GM12874 (cell line): ENCODE data around the gene FCHSD2.

Experiments used
- CTCF ChIP-seq: IDR thresholded peaks from 2 replicates; pipeline ENCODE4 v1.5.1; 2011; ENCODE audit warnings: low read depth, mild to moderate bottlenecking, control low read depth, low read length, moderate library complexity; ENCODE audit not compliant: insufficient read depth

The FCHSD2 gene

GRCh38 chr11:73074319-73074718 lies 67.8 kb downstream of the FCHSD2 start:
- no peak for TF ChIP-seq CTCF

GRCh38 chr11:73072935-73073481 lies 69.1 kb downstream of the FCHSD2 start:
- TF ChIP-seq CTCF = no peak

- no peak for TF ChIP-seq CTCF
Measured at GRCh38 chr11:73070653-73071052, 71.5 kb downstream of the FCHSD2 start.

GRCh38 chr11:73059915-73060314 lies 82.2 kb downstream of the FCHSD2 start:
- no peak for TF ChIP-seq CTCF

GRCh38 chr11:73058989-73059674 lies 83.0 kb downstream of the FCHSD2 start:
- no peak for TF ChIP-seq CTCF

GRCh38 chr11:73055655-73056354 lies 86.3 kb downstream of the FCHSD2 start:
- no peak for TF ChIP-seq CTCF

- no peak for TF ChIP-seq CTCF
Measured at GRCh38 chr11:73055002-73055401, 87.1 kb downstream of the FCHSD2 start.
